Astrocyte (in vitro differentiated cells and primary cell): ENCODE measurements around the gene RAMAC. TPM values are rescaled to one million over a fixed set of nuclear protein-coding genes. Genes with fewer than 3 reads are reported as not detected.
A peak's percentile ranks its signal among the peaks of the same experiment; 100 is the strongest.

ENCODE experiments used
- DNase-seq: peaks from one replicate; pipeline ENCODE4 v3.0.0-alpha.2; 2010; ENCODE audit warnings: low read depth
- FAIRE-seq: peaks from 2 replicates; lab custom pipeline; 2011; peaks lifted over from hg19 to GRCh38; lab: Jason Lieb, UNC
- H2AFZ ChIP-seq: 2 replicates; pipeline ENCODE4 v1.6.0; 2012; ENCODE audit warnings: low read depth, low read length, inconsistent platforms
- H3K27ac ChIP-seq: 2 replicates; pipeline ENCODE4 v1.5.1; 2011; ENCODE audit warnings: low read depth, low read length, inconsistent platforms
- H3K27me3 ChIP-seq: 2 replicates; pipeline ENCODE4 v1.6.0; 2011; ENCODE audit warnings: low read length, inconsistent platforms; ENCODE audit not compliant: insufficient read depth
- H3K36me3 ChIP-seq: 2 replicates; pipeline ENCODE4 v1.5.1; 2011; ENCODE audit warnings: low read length, inconsistent platforms; ENCODE audit not compliant: insufficient read depth
- H3K4me1 ChIP-seq: 2 replicates; pipeline ENCODE4 v1.5.1; 2011; ENCODE audit warnings: low read length, inconsistent platforms; ENCODE audit not compliant: insufficient read depth
- H3K4me2 ChIP-seq: 2 replicates; pipeline ENCODE4 v1.6.0; 2012; ENCODE audit warnings: low read length, inconsistent platforms
- H3K4me3 ChIP-seq: 2 replicates; pipeline ENCODE4 v1.5.1; 2011; ENCODE audit warnings: low read depth, mild to moderate bottlenecking, low read length, inconsistent platforms; ENCODE audit not compliant: insufficient read depth
- H3K79me2 ChIP-seq: 2 replicates; pipeline ENCODE4 v1.6.0; 2012; ENCODE audit warnings: mild to moderate bottlenecking, low read length, inconsistent platforms; ENCODE audit not compliant: insufficient read depth
- H3K9ac ChIP-seq: 2 replicates; pipeline ENCODE4 v1.6.0; 2012; ENCODE audit warnings: mild to moderate bottlenecking, low read length, inconsistent platforms
- H3K9me3 ChIP-seq: 2 replicates; pipeline ENCODE4 v1.5.1; 2012; ENCODE audit warnings: low read depth, mild to moderate bottlenecking, low read length, inconsistent platforms; ENCODE audit not compliant: insufficient read depth
- H4K20me1 ChIP-seq: 2 replicates; pipeline ENCODE4 v1.6.0; 2012; ENCODE audit warnings: low read length, inconsistent platforms; ENCODE audit not compliant: insufficient read depth
- H3K27ac Mint-ChIP-seq: one replicate; pipeline ENCODE4 v1.8.0; 2021; ENCODE audit warnings: mild to moderate bottlenecking, mixed read lengths; ENCODE audit not compliant: unreplicated experiment
- H3K27me3 Mint-ChIP-seq: one replicate; pipeline ENCODE4 v1.8.0; 2021; ENCODE audit warnings: low read depth, mixed read lengths; ENCODE audit not compliant: unreplicated experiment
- H3K36me3 Mint-ChIP-seq: one replicate; pipeline ENCODE4 v1.8.0; 2021; ENCODE audit warnings: low read depth, mixed read lengths; ENCODE audit not compliant: unreplicated experiment
- H3K4me1 Mint-ChIP-seq: one replicate; pipeline ENCODE4 v1.8.0; 2021; ENCODE audit warnings: low read depth, mixed read lengths; ENCODE audit not compliant: unreplicated experiment
- H3K4me3 Mint-ChIP-seq: one replicate; pipeline ENCODE4 v1.8.0; 2021; ENCODE audit warnings: mild to moderate bottlenecking, moderate library complexity, mixed read lengths; ENCODE audit not compliant: unreplicated experiment
- H3K9me3 Mint-ChIP-seq: one replicate; pipeline ENCODE4 v1.8.0; 2021; ENCODE audit warnings: mild to moderate bottlenecking, mixed read lengths; ENCODE audit not compliant: unreplicated experiment
- EZH2 ChIP-seq: IDR thresholded peaks from 2 replicates; pipeline ENCODE4 v1.6.1; 2012; ENCODE audit warnings: mild to moderate bottlenecking, low read length, inconsistent platforms; ENCODE audit not compliant: insufficient read depth
- total RNA-seq: library from RNA; stranded (reverse); gene quantifications from 2 replicates; pipeline ENCODE4 v1.2.1, GENCODE V29; 2021
- TF ChIP-seq, protein P1 (sequence below): IDR thresholded peaks from 2 replicates; pipeline ENCODE4 v1.5.1; 2011; ENCODE audit warnings: low read depth, mild to moderate bottlenecking, inconsistent platforms, low read length, moderate library complexity; ENCODE audit not compliant: insufficient read depth

Gene RAMAC
- total RNA-seq, 1 donor from 2014 or later = 44.4 TPM

DNA sequence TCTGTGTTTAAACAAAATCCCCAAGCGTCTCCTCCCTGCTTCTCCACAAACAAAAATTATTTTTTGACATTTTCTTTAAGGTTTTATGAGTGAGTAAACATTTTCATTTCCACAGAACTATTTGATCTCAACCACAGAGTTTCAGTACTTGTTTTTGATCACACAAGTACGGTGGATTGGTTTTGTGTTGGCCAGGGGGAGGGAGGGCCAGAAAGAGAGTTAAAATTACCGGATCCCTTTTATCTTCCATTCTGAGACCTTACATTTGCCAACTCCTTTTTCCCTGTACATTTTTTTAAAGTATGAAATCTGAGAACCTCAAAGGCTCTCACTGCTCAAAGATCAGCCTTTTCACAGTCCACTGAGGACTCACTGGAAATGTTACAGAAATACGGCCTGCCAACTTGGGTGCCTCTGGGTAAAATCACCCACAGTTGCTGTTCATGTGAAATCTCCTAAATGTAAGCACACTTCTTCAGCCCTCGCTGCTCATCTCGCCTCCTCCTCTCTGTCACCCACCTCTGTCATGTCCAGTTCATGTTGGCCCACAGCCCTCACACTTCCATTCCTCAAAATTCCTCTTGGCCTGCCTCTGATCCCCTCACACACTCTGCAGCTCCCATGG, 35.2 kb upstream of the RAMAC start:
- no peaks in the 10 kb centered on the region for H3K36me3 ChIP-seq
- peak overlapping the region; percentile 88 for H3K4me2 ChIP-seq
- H3K4me3 ChIP-seq = no peak overlapping the region
- Mint-ChIP-seq H3K27ac (no peak overlapping the region), H3K9me3 (no peaks in the 10 kb centered on the region), H3K4me3 (no peak overlapping the region), H3K27me3 (peaks cover 5% of the 10 kb centered on the region), H3K4me1 (no peaks in the 10 kb centered on the region), H3K36me3 (no peaks in the 10 kb centered on the region)
- no peak overlapping the region for H2AFZ ChIP-seq
- H3K27ac ChIP-seq = no peak overlapping the region
- H4K20me1 ChIP-seq = no peaks in the 10 kb centered on the region
- H3K9ac ChIP-seq = no peak overlapping the region
- H3K27me3 ChIP-seq = no peaks in the 10 kb centered on the region
- no peak for FAIRE-seq
- no peak for TF ChIP-seq EZH2
- TF ChIP-seq, protein P1, sequence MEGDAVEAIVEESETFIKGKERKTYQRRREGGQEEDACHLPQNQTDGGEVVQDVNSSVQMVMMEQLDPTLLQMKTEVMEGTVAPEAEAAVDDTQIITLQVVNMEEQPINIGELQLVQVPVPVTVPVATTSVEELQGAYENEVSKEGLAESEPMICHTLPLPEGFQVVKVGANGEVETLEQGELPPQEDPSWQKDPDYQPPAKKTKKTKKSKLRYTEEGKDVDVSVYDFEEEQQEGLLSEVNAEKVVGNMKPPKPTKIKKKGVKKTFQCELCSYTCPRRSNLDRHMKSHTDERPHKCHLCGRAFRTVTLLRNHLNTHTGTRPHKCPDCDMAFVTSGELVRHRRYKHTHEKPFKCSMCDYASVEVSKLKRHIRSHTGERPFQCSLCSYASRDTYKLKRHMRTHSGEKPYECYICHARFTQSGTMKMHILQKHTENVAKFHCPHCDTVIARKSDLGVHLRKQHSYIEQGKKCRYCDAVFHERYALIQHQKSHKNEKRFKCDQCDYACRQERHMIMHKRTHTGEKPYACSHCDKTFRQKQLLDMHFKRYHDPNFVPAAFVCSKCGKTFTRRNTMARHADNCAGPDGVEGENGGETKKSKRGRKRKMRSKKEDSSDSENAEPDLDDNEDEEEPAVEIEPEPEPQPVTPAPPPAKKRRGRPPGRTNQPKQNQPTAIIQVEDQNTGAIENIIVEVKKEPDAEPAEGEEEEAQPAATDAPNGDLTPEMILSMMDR = no peak
- peaks cover 18% of the 10 kb centered on the region for H3K79me2 ChIP-seq
- H3K4me1 ChIP-seq = no peaks in the 10 kb centered on the region
- DNase-seq = no peak
- no peaks in the 10 kb centered on the region for H3K9me3 ChIP-seq

DNA sequence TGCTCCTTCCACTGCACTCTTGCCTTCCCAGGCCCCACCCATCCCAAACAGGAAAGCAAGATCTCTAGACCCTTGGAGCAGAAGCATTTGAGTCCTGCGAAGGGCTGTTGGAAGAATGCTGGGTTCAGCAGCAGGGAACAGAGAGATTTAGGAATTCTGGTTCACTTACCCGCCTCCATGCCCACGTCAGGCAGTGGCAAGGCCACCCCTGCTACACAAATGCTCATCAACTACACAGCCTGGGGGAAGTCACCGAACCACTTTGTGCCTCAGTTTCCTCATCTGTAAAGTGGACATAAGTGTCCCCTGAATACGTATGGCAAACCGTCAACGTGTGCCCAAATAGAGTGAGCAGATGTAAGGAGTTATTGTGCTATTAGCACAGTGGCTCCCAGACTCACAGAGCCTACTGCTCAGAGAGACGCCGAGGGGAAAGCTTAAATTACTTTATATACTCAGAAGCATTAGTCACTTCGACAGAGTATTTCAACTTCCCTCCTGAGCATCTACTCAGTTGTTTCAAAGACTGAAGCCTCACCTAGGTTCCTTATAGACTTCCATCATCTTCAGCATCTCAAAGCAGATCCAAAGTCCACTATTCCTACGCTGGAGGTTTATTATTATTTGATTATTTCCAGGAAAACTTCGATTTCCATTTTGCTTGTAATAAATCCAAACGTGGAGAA, 34.4 kb upstream of the RAMAC start:
- H3K79me2 ChIP-seq = peaks cover 13% of the 10 kb centered on the region
- no peaks in the 10 kb centered on the region for H3K9me3 Mint-ChIP-seq
- peak overlapping the region; percentile 41 for H3K27ac Mint-ChIP-seq
- H3K27me3 Mint-ChIP-seq = peaks cover 5% of the 10 kb centered on the region
- peak overlapping the region; percentile 55 for H3K4me3 ChIP-seq
- H3K4me2 ChIP-seq = peak overlapping the region; percentile 88
- H3K9ac ChIP-seq = peak overlapping the region; percentile 67
- DNase-seq = peak; percentile 16
- no peak overlapping the region for H3K27ac ChIP-seq
- H3K4me1 Mint-ChIP-seq = no peaks in the 10 kb centered on the region
- peak overlapping the region; percentile 66 for H2AFZ ChIP-seq
- no peaks in the 10 kb centered on the region for H3K27me3 ChIP-seq
- H3K4me3 Mint-ChIP-seq = no peak overlapping the region
- no peaks in the 10 kb centered on the region for H3K36me3 Mint-ChIP-seq
- H3K9me3 ChIP-seq = no peaks in the 10 kb centered on the region
- no peaks in the 10 kb centered on the region for H4K20me1 ChIP-seq
- TF ChIP-seq, protein P1 = no peak
- TF ChIP-seq EZH2 = no peak
- FAIRE-seq = no peak
- no peaks in the 10 kb centered on the region for H3K4me1 ChIP-seq
- no peaks in the 10 kb centered on the region for H3K36me3 ChIP-seq
